ENCODE measurements around the gene SYT15.

Gene SYT15

GRCh38 chr10:46539596-46540411 is 39.1 kb upstream of the SYT15 start:
- Histone ChIP-seq H3K4me3 (ENCODE audit: low read length, poor library complexity, severe bottlenecking) (no peak overlapping the region), H3K27me3 (ENCODE audit: insufficient read depth, low read length, poor library complexity, severe bottlenecking) (no peaks in the 10 kb centered on the region), H3K9me3 (ENCODE audit: insufficient read depth, low read depth, low read length) (no peaks in the 10 kb centered on the region), H3K4me1 (ENCODE audit: insufficient read depth, low read length, poor library complexity, severe bottlenecking) (no peaks in the 10 kb centered on the region), H3K36me3 (ENCODE audit: insufficient read depth, low read length) (no peaks in the 10 kb centered on the region), H3K79me2 (ENCODE audit: insufficient read depth, low read length) (no peaks in the 10 kb centered on the region), H3K9ac (ENCODE audit: low read depth, low read length, poor library complexity, severe bottlenecking) (no peak overlapping the region), H4K20me1 (ENCODE audit: insufficient read depth, low read length, poor library complexity, severe bottlenecking) (no peaks in the 10 kb centered on the region), H2AFZ (ENCODE audit: low read length) (0 out of 2 replicates have a peak overlapping the region, but pooled peaks have one; percentile 3), H3K4me2 (ENCODE audit: low read depth, low read length, poor library complexity, severe bottlenecking) (no peak overlapping the region), H3K9me2 (replicated peaks; ENCODE audit: low read depth, low read length) (no peaks in the 10 kb centered on the region), H3F3A (ENCODE audit: low read depth) (no peaks in the 10 kb centered on the region)
- TF ChIP-seq EZH2phosphoT487 (IDR thresholded peaks at IDR 0.05; ENCODE audit: borderline replicate concordance) (no peak), CTCF (conservative IDR thresholded peaks at IDR 0.05; ENCODE audit: low read length) (no peak)

- H3K4me2 ChIP-seq (ENCODE audit: low read depth, low read length, poor library complexity, severe bottlenecking): no peak overlapping the region
- H4K20me1 ChIP-seq (ENCODE audit: insufficient read depth, low read length, poor library complexity, severe bottlenecking): no peaks in the 10 kb centered on the region
- no peaks in the 10 kb centered on the region for H3K9me3 ChIP-seq (ENCODE audit: insufficient read depth, low read depth, low read length)
- no peak overlapping the region for H3K4me3 ChIP-seq (ENCODE audit: low read length, poor library complexity, severe bottlenecking)
- H2AFZ ChIP-seq (ENCODE audit: low read length): 0 out of 2 replicates have a peak overlapping the region, but pooled peaks have one; percentile 3
- no peaks in the 10 kb centered on the region for H3F3A ChIP-seq (ENCODE audit: low read depth)
- no peaks in the 10 kb centered on the region for H3K36me3 ChIP-seq (ENCODE audit: insufficient read depth, low read length)
- H3K79me2 ChIP-seq (ENCODE audit: insufficient read depth, low read length): no peaks in the 10 kb centered on the region
- H3K27me3 ChIP-seq (ENCODE audit: insufficient read depth, low read length, poor library complexity, severe bottlenecking): no peaks in the 10 kb centered on the region
- no peaks in the 10 kb centered on the region for H3K4me1 ChIP-seq (ENCODE audit: insufficient read depth, low read length, poor library complexity, severe bottlenecking)
- TF ChIP-seq EZH2phosphoT487 (IDR thresholded peaks at IDR 0.05; ENCODE audit: borderline replicate concordance) (no peak), CTCF (conservative IDR thresholded peaks at IDR 0.05; ENCODE audit: low read length) (no peak)
- no peak overlapping the region for H3K9ac ChIP-seq (ENCODE audit: low read depth, low read length, poor library complexity, severe bottlenecking)
- H3K9me2 ChIP-seq (replicated peaks; ENCODE audit: low read depth, low read length): no peaks in the 10 kb centered on the region
Observed at GRCh38 chr10:46540412-46541016, 38.4 kb upstream of the SYT15 start.

DNA sequence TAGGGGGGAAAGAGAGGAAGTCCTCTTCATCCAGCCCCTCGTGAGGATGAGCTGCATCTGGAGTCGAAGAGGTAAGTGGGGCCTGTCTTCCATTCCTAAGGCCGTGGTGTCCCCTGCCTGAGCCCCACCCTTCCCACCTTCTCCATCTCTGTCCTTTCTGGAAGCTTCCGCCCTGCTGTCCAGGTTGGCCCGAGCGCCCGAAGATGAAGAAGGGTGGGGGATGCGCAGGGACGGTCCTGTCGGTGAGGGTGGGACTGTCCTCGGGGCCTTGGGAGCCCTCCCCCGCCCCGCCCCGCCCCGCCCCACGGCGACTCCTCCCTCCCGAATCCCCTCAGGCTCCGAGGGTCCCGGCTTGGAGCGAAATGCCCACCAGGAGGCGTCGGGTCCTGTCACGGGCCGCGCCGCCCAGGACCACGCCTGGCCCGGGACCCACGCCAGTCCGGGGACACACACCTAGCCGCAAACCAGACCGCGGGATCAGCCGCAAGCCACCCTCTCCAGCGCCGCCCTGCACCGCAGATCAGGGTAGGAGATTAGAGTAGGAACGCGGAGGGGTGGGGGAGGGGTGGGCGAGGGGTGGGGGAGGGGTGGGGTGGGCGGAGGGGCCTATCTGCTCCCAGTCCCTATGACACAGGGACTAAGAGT is 37.8 kb upstream of the SYT15 start:
- H3K36me3 ChIP-seq (ENCODE audit: insufficient read depth, low read length): no peaks in the 10 kb centered on the region
- no peaks in the 10 kb centered on the region for H3K79me2 ChIP-seq (ENCODE audit: insufficient read depth, low read length)
- no peak overlapping the region for H3K9ac ChIP-seq (ENCODE audit: low read depth, low read length, poor library complexity, severe bottlenecking)
- no peaks in the 10 kb centered on the region for H3K9me2 ChIP-seq (replicated peaks; ENCODE audit: low read depth, low read length)
- H3K27me3 ChIP-seq (ENCODE audit: insufficient read depth, low read length, poor library complexity, severe bottlenecking): no peaks in the 10 kb centered on the region
- no peak for TF ChIP-seq EZH2phosphoT487 (IDR thresholded peaks at IDR 0.05; ENCODE audit: borderline replicate concordance)
- no peak for TF ChIP-seq CTCF (conservative IDR thresholded peaks at IDR 0.05; ENCODE audit: low read length)
- no peaks in the 10 kb centered on the region for H3K9me3 ChIP-seq (ENCODE audit: insufficient read depth, low read depth, low read length)
- H3K4me3 ChIP-seq (ENCODE audit: low read length, poor library complexity, severe bottlenecking): no peak overlapping the region
- H4K20me1 ChIP-seq (ENCODE audit: insufficient read depth, low read length, poor library complexity, severe bottlenecking): no peaks in the 10 kb centered on the region
- H3K4me2 ChIP-seq (ENCODE audit: low read depth, low read length, poor library complexity, severe bottlenecking): no peak overlapping the region
- H3K4me1 ChIP-seq (ENCODE audit: insufficient read depth, low read length, poor library complexity, severe bottlenecking): no peaks in the 10 kb centered on the region
- no peak overlapping the region for H2AFZ ChIP-seq (ENCODE audit: low read length)
- H3F3A ChIP-seq (ENCODE audit: low read depth): no peaks in the 10 kb centered on the region
